Left lung (tissue), 10 donors: ENCODE data around the gene BOD1. TPM values are rescaled to one million over a fixed set of nuclear protein-coding genes. Genes with fewer than 3 reads are reported as not detected.

ENCODE experiments used
- ATAC-seq: fragments of 200-7000 bp; cut with Tn5 transposase; one replicate; pipeline ENCODE4 v1.9.1; 2020; ENCODE audit warnings: moderate library complexity
- DNase-seq, 4 donors: peaks; one replicate each; pipeline ENCODE4 v3.0.0-alpha.2; 2013 to 2020
- H3K27ac ChIP-seq, 2 donors: fragments of 200-600 bp; sonication (generic) in 1 of 2; one replicate each; pipeline versions ENCODE4 v1.5.0 to v1.8.0; 2020 to 2021
- H3K27me3 ChIP-seq, 2 donors: fragments of 200-600 bp; sonication (generic) in 1 of 2; one replicate each; pipeline versions ENCODE4 v1.5.0 to v1.8.0; 2020 to 2021
- H3K36me3 ChIP-seq, 2 donors: fragments of 200-600 bp; sonication (generic) in 1 of 2; one replicate each; pipeline versions ENCODE4 v1.5.0 to v1.8.0; 2020 to 2021
- H3K4me1 ChIP-seq, 2 donors: fragments of 200-600 bp; one replicate each; pipeline ENCODE4 v1.8.0; 2021
- H3K4me3 ChIP-seq, 2 donors: fragments of 200-600 bp; sonication (generic) in 1 of 2; one replicate each; pipeline versions ENCODE4 v1.5.0 to v1.8.0; 2020 to 2021; ENCODE audit warnings: mild to moderate bottlenecking in 1 of 2
- H3K9me3 ChIP-seq, 2 donors: fragments of 200-600 bp; sonication (generic) in 1 of 2; one replicate each; pipeline versions ENCODE4 v1.5.0 to v1.8.0; 2020 to 2021
- CTCF ChIP-seq, 2 donors: fragments of 200-600 bp; sonication (generic) in 1 of 2; IDR thresholded peaks; one replicate each; pipeline versions ENCODE4 v1.5.0 to v1.8.0; 2021; ENCODE audit warnings: antibody characterized with exemption in 2 of 2
- intact Hi-C, 2 donors: fragments of 100-400 bp; cut with DNase I; formaldehyde crosslinking; loops; one replicate each; pipeline versions ENCODE4 v1.11.2 to v1.14.2; 2022
- polyA plus RNA-seq, 6 donors: library from polyadenylated mRNA; unstranded; fragments of 120-200 nt; gene quantifications; one replicate each; pipeline ENCODE4 v1.2.1, GENCODE V29; 2013; ENCODE audit not compliant: insufficient read length in 6 of 6
- total RNA-seq, 2 donors: library from RNA; stranded (reverse); fragmentation: NEBNext Ultra II Directional; extraction: Animal tissue kit (Norgen Biotek cat#: 25700); gene quantifications; one replicate each; pipeline ENCODE4 v1.2.1, GENCODE V29; 2021
- donor health status: DM: no; HTN: yes; CAD: no.
- donor health status: DM: no; HTN: no; CAD: no.

BOD1 gene
- total and polyA plus RNA-seq, 8 donors = 37.4 to 156 (median 124) TPM

GRCh38 chr5:173562451-173562850 is 54.0 kb downstream of the BOD1 start:
- peaks cover 0 to 9% of the 10 kb centered on the region in 2 donors for H3K9me3 ChIP-seq
- no peak for DNase-seq
- no peak overlapping the region for H3K27ac ChIP-seq
- no peaks in the 10 kb centered on the region for H3K4me1 ChIP-seq
- intact Hi-C loops = no loop called here
- peaks cover 0 to 26% of the 10 kb centered on the region in 2 donors for H3K27me3 ChIP-seq
- H3K4me3 ChIP-seq = no peak overlapping the region
- no peak for ATAC-seq
- TF ChIP-seq CTCF (IDR thresholded peaks at IDR 0.05) = no peak
- no peaks in the 10 kb centered on the region for H3K36me3 ChIP-seq
